HL-60 (cell line): ENCODE data around the gene CTTNBP2NL.
"Not testable (repeated sequence)": the region's sequence is repeated elsewhere in the genome, so short reads cannot be mapped to it uniquely, and the experiment has no call there.

Experiments used
- DNase-seq, 2 experiments: peaks; one replicate each; pipeline ENCODE4 v3.0.0-alpha.2; 2010 to 2020; ENCODE audit warnings: low read depth in 1 of 2, low spot score in 1 of 2
- H3K27ac ChIP-seq: fragments of 250-450 bp; sonication (Bioruptor Pico); replicated peaks from 2 replicates; pipeline ENCODE4 v1.5.1; 2020; ENCODE audit warnings: mild to moderate bottlenecking, moderate library complexity
- H3K27me3 ChIP-seq: fragments of 250-450 bp; sonication (Bioruptor Pico); 2 replicates; pipeline ENCODE4 v1.5.1; 2021; ENCODE audit warnings: mild to moderate bottlenecking, moderate library complexity; ENCODE audit not compliant: insufficient read depth, poor library complexity, severe bottlenecking
- H3K4me3 ChIP-seq: replicated peaks from 2 replicates; pipeline ENCODE4 v1.5.1; 2011; ENCODE audit warnings: mild to moderate bottlenecking, control low read depth, low read length; ENCODE audit not compliant: insufficient read depth
- GABPA ChIP-seq: IDR thresholded peaks from 2 replicates; pipeline ENCODE4 v1.6.1; 2012; ENCODE audit warnings: low read depth
- POLR2AphosphoS5 ChIP-seq: IDR thresholded peaks from 2 replicates; pipeline ENCODE4 v1.6.1; 2012; ENCODE audit warnings: low read depth
- SPI1 ChIP-seq: IDR thresholded peaks from 2 replicates; pipeline ENCODE4 v1.6.1; 2012; ENCODE audit warnings: low read depth, mild to moderate bottlenecking, borderline replicate concordance
- TF ChIP-seq, protein P1 (sequence below): IDR thresholded peaks from one replicate; pipeline ENCODE4 v1.5.1; 2011; ENCODE audit warnings: low read length, control low read depth, inconsistent platforms; ENCODE audit not compliant: insufficient read depth
- TF ChIP-seq, protein P2 (sequence below): IDR thresholded peaks from 2 replicates; pipeline ENCODE4 v1.6.1; 2012; ENCODE audit warnings: low read depth; ENCODE audit not compliant: insufficient replicate concordance

Gene CTTNBP2NL

DNA sequence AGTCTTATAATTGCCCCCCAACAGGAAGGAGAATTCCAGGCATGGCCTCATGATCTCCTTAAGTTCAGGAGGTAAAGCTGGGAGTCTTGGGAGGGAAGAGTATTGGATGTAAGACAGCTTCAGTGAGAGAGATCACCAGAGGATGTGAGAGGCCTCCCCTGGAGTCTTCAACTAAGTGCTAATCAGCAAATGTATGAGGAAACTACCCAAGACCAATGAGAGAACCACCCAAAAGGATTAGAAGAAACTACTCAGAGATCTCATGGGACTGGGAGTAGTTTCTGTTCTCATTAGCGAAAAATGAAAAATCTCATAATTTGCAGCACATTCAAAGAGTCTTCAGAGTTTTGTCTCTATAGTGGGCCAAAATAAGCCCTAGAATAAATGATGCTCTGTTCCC, 76.1 kb downstream of the CTTNBP2NL start:
- Histone ChIP-seq H3K27ac (no peak overlapping the region), H3K27me3 (peaks cover 2% of the 10 kb centered on the region), H3K4me3 (no peak overlapping the region)
- TF ChIP-seq SPI1 (no peak), POLR2AphosphoS5 (no peak), GABPA (no peak)
- TF ChIP-seq, protein P1, sequence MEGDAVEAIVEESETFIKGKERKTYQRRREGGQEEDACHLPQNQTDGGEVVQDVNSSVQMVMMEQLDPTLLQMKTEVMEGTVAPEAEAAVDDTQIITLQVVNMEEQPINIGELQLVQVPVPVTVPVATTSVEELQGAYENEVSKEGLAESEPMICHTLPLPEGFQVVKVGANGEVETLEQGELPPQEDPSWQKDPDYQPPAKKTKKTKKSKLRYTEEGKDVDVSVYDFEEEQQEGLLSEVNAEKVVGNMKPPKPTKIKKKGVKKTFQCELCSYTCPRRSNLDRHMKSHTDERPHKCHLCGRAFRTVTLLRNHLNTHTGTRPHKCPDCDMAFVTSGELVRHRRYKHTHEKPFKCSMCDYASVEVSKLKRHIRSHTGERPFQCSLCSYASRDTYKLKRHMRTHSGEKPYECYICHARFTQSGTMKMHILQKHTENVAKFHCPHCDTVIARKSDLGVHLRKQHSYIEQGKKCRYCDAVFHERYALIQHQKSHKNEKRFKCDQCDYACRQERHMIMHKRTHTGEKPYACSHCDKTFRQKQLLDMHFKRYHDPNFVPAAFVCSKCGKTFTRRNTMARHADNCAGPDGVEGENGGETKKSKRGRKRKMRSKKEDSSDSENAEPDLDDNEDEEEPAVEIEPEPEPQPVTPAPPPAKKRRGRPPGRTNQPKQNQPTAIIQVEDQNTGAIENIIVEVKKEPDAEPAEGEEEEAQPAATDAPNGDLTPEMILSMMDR: no peak
- TF ChIP-seq, protein P2, sequence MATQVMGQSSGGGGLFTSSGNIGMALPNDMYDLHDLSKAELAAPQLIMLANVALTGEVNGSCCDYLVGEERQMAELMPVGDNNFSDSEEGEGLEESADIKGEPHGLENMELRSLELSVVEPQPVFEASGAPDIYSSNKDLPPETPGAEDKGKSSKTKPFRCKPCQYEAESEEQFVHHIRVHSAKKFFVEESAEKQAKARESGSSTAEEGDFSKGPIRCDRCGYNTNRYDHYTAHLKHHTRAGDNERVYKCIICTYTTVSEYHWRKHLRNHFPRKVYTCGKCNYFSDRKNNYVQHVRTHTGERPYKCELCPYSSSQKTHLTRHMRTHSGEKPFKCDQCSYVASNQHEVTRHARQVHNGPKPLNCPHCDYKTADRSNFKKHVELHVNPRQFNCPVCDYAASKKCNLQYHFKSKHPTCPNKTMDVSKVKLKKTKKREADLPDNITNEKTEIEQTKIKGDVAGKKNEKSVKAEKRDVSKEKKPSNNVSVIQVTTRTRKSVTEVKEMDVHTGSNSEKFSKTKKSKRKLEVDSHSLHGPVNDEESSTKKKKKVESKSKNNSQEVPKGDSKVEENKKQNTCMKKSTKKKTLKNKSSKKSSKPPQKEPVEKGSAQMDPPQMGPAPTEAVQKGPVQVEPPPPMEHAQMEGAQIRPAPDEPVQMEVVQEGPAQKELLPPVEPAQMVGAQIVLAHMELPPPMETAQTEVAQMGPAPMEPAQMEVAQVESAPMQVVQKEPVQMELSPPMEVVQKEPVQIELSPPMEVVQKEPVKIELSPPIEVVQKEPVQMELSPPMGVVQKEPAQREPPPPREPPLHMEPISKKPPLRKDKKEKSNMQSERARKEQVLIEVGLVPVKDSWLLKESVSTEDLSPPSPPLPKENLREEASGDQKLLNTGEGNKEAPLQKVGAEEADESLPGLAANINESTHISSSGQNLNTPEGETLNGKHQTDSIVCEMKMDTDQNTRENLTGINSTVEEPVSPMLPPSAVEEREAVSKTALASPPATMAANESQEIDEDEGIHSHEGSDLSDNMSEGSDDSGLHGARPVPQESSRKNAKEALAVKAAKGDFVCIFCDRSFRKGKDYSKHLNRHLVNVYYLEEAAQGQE: no peak
- no peak for DNase-seq

DNA sequence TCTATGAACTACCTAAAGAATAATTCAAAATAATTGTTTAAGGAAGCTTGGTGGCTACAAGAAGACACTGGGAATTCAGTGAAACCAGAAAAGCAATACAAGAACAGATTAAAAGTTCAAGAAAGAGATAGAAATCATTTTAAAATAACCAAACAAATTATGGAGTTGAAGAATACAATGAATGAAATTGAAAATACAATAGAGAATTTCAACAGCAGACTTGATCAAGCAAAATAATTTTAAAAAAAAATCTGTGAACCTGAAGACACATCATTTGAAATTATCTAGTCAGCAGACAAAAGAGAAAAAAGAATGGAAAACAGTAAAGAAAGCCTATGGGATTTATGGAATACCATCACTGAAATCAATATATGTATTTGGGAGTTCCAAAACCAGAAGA, 81.5 kb downstream of the CTTNBP2NL start:
- Histone ChIP-seq H3K4me3 (no peak overlapping the region), H3K27ac (no peak overlapping the region), H3K27me3 (no peaks in the 10 kb centered on the region)
- no peak for TF ChIP-seq POLR2AphosphoS5
- TF ChIP-seq, protein P1: no peak
- TF ChIP-seq, protein P2: no peak
- DNase-seq: no peak

DNA sequence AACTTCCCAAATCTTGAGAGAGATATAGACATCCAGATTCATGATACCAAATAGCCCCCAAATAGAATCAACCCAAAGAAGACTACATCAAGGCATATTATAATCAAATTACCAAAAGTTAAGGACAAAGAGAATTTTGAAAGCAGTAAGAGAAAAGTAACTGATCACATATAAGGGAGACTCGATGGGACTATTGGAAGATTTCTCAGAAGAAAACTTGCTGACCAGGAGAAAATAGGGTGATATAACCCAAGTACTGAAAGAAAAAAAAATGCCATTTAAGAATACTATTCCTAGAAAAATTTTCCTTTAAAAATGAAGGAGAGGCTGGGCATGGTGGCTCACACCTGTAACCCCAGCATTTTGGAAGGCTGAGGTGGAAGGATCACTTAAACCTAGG, 82.3 kb downstream of the CTTNBP2NL start:
- no peak for TF ChIP-seq GABPA
- TF ChIP-seq, protein P2: no peak
- TF ChIP-seq POLR2AphosphoS5: no peak
- TF ChIP-seq SPI1: no peak
- TF ChIP-seq, protein P1: no peak
- H3K4me3 ChIP-seq: no peak overlapping the region

DNA sequence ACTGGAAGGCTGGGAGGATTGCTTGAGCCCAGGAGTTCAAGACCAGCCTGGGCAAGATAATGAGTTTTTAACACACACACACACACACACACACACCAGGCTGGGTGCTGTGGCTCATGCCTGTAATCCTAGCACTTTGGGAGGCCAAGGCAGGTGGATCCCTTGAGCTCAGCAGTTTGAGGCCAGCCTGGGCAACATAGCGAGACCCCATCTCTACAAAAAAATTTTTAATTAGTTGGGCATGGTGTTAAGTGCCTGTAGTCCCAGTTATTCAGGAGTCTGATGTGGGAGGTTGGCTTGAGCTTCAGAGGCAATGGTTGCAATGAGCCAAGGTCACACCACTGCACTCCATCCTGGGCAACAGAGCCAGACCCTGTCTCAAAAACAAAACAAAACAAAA, 90.0 kb downstream of the CTTNBP2NL start:
- not testable (repeated sequence) for DNase-seq, H3K27ac ChIP-seq, H3K27me3 ChIP-seq, H3K4me3 ChIP-seq

More for the DNA sequence above, 82.3 kb downstream of the CTTNBP2NL start:
- Histone ChIP-seq H3K27ac (no peak overlapping the region), H3K27me3 (peaks cover 3% of the 10 kb centered on the region)
- DNase-seq: no peak

DNA sequence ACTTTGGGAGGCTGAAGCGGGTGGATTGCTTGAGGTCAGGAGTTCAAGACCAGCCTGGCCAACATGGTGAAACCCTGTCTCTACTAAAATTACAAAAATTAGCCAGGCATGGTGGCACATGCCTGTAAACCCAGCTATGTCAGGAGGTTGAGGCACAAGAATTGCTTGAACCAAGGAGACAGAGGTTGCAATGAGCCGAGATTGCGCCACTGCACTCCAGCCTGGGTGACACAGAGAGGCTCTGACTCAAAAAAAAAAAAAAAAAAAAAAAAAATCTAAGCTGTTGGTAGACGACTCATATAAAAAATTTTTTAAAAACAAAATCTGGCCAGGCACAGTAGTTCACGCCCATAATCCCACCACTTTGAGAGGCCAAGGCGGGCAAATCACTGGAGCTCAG, 91.7 kb downstream of the CTTNBP2NL start:
- not testable (repeated sequence) for H3K27me3 ChIP-seq, H3K27ac ChIP-seq, H3K4me3 ChIP-seq, DNase-seq
